HEK293 (cell line): ENCODE data around the gene PSTPIP1.

ENCODE experiments used
- CTCF ChIA-PET: fragments of 350-600 bp; formaldehyde crosslinking; extraction: SDS; loops from one replicate; lab custom pipeline; 2021; ENCODE audit warnings: antibody characterized with exemption; lab: Yijun Ruan, JAX
- POLR2A ChIA-PET: fragments of 300-600 bp; formaldehyde crosslinking; extraction: SDS; loops from one replicate; lab custom pipeline; 2020; ENCODE audit warnings: antibody characterized with exemption, inconsistent platforms; lab: Yijun Ruan, JAX
- H3K27ac ChIP-seq: fragments of 200-500 bp; sonication (Bioruptor generic); 2 replicates; pipeline ENCODE4 v1.5.1; 2014; ENCODE audit warnings: low read depth, low read length, control low read depth, inconsistent platforms; ENCODE audit errors: extremely low read depth
- H3K36me3 ChIP-seq, 2 experiments: fragments of 200-500 bp in 1 of 2; sonication (Bioruptor generic) in 1 of 2; 1 replicate in 1 of 2; 2 replicates in 1 of 2; pipeline ENCODE4 v1.5.1; 2014 to 2017; ENCODE audit warnings: inconsistent platforms in 2 of 2, low read length in 2 of 2; ENCODE audit not compliant: control insufficient read depth in 2 of 2, insufficient read depth in 1 of 2
- H3K4me1 ChIP-seq: fragments of 200-500 bp; sonication (Bioruptor generic); 2 replicates; pipeline ENCODE4 v1.5.1; 2014; ENCODE audit warnings: mild to moderate bottlenecking, low read length, inconsistent platforms; ENCODE audit not compliant: control insufficient read depth, insufficient read depth
- H3K4me3 ChIP-seq: 2 replicates; pipeline ENCODE4 v1.5.1; 2011; ENCODE audit warnings: low read depth, mild to moderate bottlenecking, control low read depth, low read length, moderate library complexity
- H3K9me3 ChIP-seq: fragments of 200-500 bp; sonication (Bioruptor generic); 2 replicates; pipeline ENCODE4 v1.5.1; 2014; ENCODE audit warnings: low read depth, low read length, inconsistent platforms; ENCODE audit not compliant: control insufficient read depth, insufficient read depth
- RBAK ChIP-seq: fragments of 450-650 bp; formaldehyde crosslinking; IDR thresholded peaks from 2 replicates; pipeline ENCODE4 v1.5.1; 2016; ENCODE audit warnings: missing biosample characterization, missing genetic modification characterization
- SCRT2 ChIP-seq: fragments of 450-650 bp; formaldehyde crosslinking; IDR thresholded peaks from 2 replicates; pipeline ENCODE4 v1.5.1; 2016; ENCODE audit warnings: missing biosample characterization, missing genetic modification characterization
- SP3 ChIP-seq: fragments of 450-650 bp; formaldehyde crosslinking; IDR thresholded peaks from 2 replicates; pipeline ENCODE4 v1.5.1; 2016; ENCODE audit warnings: missing biosample characterization, missing genetic modification characterization
- ZBTB17 ChIP-seq: fragments of 450-650 bp; formaldehyde crosslinking; IDR thresholded peaks from 2 replicates; pipeline ENCODE4 v1.5.1; 2016; ENCODE audit warnings: missing biosample characterization, missing genetic modification characterization
- ZBTB8A ChIP-seq: fragments of 450-650 bp; formaldehyde crosslinking; IDR thresholded peaks from 2 replicates; pipeline ENCODE4 v1.5.1; 2016; ENCODE audit warnings: missing biosample characterization, missing genetic modification characterization
- ZNF211 ChIP-seq: fragments of 450-650 bp; formaldehyde crosslinking; IDR thresholded peaks from 2 replicates; pipeline ENCODE4 v1.5.1; 2016; ENCODE audit warnings: low read depth, missing biosample characterization, missing genetic modification characterization
- ZNF239 ChIP-seq: fragments of 450-650 bp; formaldehyde crosslinking; IDR thresholded peaks from 2 replicates; pipeline ENCODE4 v1.5.1; 2016; ENCODE audit warnings: missing biosample characterization, missing genetic modification characterization
- ZNF341 ChIP-seq: fragments of 450-650 bp; formaldehyde crosslinking; IDR thresholded peaks from 2 replicates; pipeline ENCODE4; 2016; ENCODE audit warnings: low read depth, missing biosample characterization, missing genetic modification characterization
- ZNF600 ChIP-seq: fragments of 450-650 bp; formaldehyde crosslinking; IDR thresholded peaks from 2 replicates; pipeline ENCODE4 v1.5.1; 2016; ENCODE audit warnings: missing biosample characterization, missing genetic modification characterization
- TF ChIP-seq, protein P1 (sequence below): fragments of 450-650 bp; formaldehyde crosslinking; IDR thresholded peaks from 2 replicates; pipeline ENCODE4 v1.5.1; 2016; ENCODE audit warnings: missing biosample characterization, missing genetic modification characterization
- TF ChIP-seq, protein P2 (sequence below): fragments of 450-650 bp; formaldehyde crosslinking; IDR thresholded peaks from 2 replicates; pipeline ENCODE4 v1.5.1; 2016; ENCODE audit warnings: missing biosample characterization, missing genetic modification characterization, borderline replicate concordance
- TF ChIP-seq, protein P3 (sequence below): fragments of 450-650 bp; formaldehyde crosslinking; IDR thresholded peaks from 2 replicates; pipeline ENCODE4 v1.5.1; 2016; ENCODE audit warnings: missing biosample characterization, missing genetic modification characterization
- TF ChIP-seq, protein P4 (sequence below): fragments of 450-650 bp; formaldehyde crosslinking; IDR thresholded peaks from 2 replicates; pipeline ENCODE4 v1.5.1; 2017; ENCODE audit warnings: missing biosample characterization, missing genetic modification characterization
- TF ChIP-seq, protein P5 (sequence below): fragments of 450-650 bp; formaldehyde crosslinking; IDR thresholded peaks from 2 replicates; pipeline ENCODE4 v1.5.1; 2016; ENCODE audit warnings: missing biosample characterization, missing genetic modification characterization, borderline replicate concordance

Gene PSTPIP1

DNA sequence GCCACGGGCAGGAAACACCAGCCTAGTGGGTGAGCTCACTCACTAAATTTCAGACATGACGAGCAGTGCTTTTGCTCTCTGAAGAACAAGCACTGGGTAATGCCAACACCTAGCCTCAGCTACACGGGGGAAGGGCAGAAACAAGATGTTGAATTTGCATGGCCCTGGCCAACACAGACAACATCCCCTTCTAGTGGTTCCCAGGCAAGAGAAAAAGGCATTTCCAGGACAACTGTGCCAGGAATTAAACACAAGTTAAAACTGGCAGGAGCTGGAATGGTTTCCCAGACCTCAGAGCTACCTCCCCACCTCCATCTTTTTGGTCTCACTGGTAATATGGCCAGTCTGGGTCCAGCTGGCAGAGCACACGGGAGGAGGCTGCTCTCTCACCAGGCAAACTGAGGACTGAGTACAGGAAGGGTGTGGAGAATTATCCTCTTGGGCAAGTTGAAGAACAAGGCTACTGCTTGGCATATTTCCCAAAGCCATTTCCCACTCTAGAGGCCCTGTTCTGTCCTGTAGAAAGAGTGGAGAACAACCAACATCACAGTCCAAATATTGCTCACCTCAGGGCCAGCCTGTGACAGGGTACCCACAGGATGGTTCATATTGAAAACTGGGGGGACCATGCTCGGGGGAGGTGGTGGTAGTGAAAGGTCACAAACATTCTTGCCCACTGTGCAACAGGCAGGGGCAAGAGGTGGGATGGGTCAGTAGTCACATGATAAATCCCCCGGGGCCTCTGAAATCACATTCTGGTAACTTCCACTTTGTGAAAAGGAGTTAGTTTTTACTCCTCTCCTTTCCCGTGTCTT lies 49.5 kb downstream of the PSTPIP1 start:
- Histone ChIP-seq H3K9me3 (no peaks in the 10 kb centered on the region), H3K4me1 (no peaks in the 10 kb centered on the region), H3K36me3 (peaks cover 66 to 76% of the 10 kb centered on the region in 2 experiments), H3K27ac (no peak overlapping the region), H3K4me3 (no peak overlapping the region)
- CTCF ChIA-PET = interaction anchor here (5.0 kb wide), 1 partner anchor 8 kb away, joined by 35 read pairs; no protein-coding TSS in a partner anchor
- TF ChIP-seq ZBTB17 (tag by site-specific recombination) = 0 out of 2 replicates have a peak, but pooled peaks have one; percentile 33
- TF ChIP-seq, protein P1, sequence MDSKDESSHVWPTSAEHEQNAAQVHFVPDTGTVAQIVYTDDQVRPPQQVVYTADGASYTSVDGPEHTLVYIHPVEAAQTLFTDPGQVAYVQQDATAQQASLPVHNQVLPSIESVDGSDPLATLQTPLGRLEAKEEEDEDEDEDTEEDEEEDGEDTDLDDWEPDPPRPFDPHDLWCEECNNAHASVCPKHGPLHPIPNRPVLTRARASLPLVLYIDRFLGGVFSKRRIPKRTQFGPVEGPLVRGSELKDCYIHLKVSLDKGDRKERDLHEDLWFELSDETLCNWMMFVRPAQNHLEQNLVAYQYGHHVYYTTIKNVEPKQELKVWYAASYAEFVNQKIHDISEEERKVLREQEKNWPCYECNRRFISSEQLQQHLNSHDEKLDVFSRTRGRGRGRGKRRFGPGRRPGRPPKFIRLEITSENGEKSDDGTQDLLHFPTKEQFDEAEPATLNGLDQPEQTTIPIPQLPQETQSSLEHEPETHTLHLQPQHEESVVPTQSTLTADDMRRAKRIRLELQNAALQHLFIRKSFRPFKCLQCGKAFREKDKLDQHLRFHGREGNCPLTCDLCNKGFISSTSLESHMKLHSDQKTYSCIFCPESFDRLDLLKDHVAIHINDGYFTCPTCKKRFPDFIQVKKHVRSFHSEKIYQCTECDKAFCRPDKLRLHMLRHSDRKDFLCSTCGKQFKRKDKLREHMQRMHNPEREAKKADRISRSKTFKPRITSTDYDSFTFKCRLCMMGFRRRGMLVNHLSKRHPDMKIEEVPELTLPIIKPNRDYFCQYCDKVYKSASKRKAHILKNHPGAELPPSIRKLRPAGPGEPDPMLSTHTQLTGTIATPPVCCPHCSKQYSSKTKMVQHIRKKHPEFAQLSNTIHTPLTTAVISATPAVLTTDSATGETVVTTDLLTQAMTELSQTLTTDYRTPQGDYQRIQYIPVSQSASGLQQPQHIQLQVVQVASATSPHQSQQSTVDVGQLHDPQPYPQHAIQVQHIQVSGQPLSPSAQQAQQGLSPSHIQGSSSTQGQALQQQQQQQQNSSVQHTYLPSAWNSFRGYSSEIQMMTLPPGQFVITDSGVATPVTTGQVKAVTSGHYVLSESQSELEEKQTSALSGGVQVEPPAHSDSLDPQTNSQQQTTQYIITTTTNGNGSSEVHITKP = peak; percentile 31; the same call in 1 of the 2 replicates
- TF ChIP-seq ZNF239 (tag by site-specific recombination) = no peak
- TF ChIP-seq, protein P2, sequence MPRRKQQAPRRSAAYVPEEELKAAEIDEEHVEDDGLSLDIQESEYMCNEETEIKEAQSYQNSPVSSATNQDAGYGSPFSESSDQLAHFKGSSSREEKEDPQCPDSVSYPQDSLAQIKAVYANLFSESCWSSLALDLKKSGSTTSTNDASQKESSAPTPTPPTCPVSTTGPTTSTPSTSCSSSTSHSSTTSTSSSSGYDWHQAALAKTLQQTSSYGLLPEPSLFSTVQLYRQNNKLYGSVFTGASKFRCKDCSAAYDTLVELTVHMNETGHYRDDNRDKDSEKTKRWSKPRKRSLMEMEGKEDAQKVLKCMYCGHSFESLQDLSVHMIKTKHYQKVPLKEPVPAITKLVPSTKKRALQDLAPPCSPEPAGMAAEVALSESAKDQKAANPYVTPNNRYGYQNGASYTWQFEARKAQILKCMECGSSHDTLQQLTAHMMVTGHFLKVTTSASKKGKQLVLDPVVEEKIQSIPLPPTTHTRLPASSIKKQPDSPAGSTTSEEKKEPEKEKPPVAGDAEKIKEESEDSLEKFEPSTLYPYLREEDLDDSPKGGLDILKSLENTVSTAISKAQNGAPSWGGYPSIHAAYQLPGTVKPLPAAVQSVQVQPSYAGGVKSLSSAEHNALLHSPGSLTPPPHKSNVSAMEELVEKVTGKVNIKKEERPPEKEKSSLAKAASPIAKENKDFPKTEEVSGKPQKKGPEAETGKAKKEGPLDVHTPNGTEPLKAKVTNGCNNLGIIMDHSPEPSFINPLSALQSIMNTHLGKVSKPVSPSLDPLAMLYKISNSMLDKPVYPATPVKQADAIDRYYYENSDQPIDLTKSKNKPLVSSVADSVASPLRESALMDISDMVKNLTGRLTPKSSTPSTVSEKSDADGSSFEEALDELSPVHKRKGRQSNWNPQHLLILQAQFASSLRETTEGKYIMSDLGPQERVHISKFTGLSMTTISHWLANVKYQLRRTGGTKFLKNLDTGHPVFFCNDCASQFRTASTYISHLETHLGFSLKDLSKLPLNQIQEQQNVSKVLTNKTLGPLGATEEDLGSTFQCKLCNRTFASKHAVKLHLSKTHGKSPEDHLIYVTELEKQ (tag by site-specific recombination) = no peak
- TF ChIP-seq ZNF600 (tag by site-specific recombination) = peak; percentile 62; the same call in 1 of the 2 replicates
- TF ChIP-seq SCRT2 (tag by site-specific recombination) = peak; percentile 23; the same call in 1 of the 2 replicates
- TF ChIP-seq, all 188 proteins: peak for 4
- POLR2A ChIA-PET = no interaction called here

DNA sequence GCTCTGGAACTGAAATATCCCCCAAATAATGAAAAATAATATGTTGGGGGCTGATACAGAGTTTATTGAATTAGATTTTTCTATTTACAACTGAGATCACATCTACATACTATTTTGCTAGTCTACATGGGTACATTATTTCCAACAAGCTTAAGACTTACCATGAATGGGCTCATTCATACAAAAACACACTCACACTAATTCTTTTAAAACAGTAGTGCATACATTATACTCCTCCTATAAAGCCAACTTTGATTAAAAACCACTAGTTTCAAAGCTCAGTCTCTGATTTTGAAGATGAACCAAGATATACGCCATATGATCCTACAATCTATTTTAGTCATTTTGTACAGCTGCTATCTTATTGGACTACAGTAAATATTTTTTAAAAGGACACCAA lies 51.1 kb downstream of the PSTPIP1 start:
- Histone ChIP-seq H3K4me3 (no peak overlapping the region), H3K4me1 (no peaks in the 10 kb centered on the region), H3K36me3 (peaks cover 78 to 89% of the 10 kb centered on the region in 2 experiments), H3K27ac (no peak overlapping the region), H3K9me3 (no peaks in the 10 kb centered on the region)
- POLR2A ChIA-PET = interaction anchor here (1.2 kb wide), 1 partner anchor 25 kb away, joined by 5 read pairs; the partner anchor contains the start of gene TSPAN3
- CTCF ChIA-PET = interaction anchor here (0.5 to 5.0 kb wide), 6 partner anchors 10 to 188 kb away, joined by 3 to 35 read pairs (median 3); no protein-coding TSS in a partner anchor
- TF ChIP-seq, protein P3, sequence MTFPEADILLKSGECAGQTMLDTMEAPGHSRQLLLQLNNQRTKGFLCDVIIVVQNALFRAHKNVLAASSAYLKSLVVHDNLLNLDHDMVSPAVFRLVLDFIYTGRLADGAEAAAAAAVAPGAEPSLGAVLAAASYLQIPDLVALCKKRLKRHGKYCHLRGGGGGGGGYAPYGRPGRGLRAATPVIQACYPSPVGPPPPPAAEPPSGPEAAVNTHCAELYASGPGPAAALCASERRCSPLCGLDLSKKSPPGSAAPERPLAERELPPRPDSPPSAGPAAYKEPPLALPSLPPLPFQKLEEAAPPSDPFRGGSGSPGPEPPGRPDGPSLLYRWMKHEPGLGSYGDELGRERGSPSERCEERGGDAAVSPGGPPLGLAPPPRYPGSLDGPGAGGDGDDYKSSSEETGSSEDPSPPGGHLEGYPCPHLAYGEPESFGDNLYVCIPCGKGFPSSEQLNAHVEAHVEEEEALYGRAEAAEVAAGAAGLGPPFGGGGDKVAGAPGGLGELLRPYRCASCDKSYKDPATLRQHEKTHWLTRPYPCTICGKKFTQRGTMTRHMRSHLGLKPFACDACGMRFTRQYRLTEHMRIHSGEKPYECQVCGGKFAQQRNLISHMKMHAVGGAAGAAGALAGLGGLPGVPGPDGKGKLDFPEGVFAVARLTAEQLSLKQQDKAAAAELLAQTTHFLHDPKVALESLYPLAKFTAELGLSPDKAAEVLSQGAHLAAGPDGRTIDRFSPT (tag by site-specific recombination) = no peak
- TF ChIP-seq ZNF341 (no peak), SP3 (no peak), RBAK (tag by site-specific recombination) (no peak), ZBTB8A (tag by site-specific recombination) (no peak), ZNF211 (no peak)
- TF ChIP-seq, protein P4, sequence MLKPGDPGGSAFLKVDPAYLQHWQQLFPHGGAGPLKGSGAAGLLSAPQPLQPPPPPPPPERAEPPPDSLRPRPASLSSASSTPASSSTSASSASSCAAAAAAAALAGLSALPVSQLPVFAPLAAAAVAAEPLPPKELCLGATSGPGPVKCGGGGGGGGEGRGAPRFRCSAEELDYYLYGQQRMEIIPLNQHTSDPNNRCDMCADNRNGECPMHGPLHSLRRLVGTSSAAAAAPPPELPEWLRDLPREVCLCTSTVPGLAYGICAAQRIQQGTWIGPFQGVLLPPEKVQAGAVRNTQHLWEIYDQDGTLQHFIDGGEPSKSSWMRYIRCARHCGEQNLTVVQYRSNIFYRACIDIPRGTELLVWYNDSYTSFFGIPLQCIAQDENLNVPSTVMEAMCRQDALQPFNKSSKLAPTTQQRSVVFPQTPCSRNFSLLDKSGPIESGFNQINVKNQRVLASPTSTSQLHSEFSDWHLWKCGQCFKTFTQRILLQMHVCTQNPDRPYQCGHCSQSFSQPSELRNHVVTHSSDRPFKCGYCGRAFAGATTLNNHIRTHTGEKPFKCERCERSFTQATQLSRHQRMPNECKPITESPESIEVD = no peak
- TF ChIP-seq, protein P5, sequence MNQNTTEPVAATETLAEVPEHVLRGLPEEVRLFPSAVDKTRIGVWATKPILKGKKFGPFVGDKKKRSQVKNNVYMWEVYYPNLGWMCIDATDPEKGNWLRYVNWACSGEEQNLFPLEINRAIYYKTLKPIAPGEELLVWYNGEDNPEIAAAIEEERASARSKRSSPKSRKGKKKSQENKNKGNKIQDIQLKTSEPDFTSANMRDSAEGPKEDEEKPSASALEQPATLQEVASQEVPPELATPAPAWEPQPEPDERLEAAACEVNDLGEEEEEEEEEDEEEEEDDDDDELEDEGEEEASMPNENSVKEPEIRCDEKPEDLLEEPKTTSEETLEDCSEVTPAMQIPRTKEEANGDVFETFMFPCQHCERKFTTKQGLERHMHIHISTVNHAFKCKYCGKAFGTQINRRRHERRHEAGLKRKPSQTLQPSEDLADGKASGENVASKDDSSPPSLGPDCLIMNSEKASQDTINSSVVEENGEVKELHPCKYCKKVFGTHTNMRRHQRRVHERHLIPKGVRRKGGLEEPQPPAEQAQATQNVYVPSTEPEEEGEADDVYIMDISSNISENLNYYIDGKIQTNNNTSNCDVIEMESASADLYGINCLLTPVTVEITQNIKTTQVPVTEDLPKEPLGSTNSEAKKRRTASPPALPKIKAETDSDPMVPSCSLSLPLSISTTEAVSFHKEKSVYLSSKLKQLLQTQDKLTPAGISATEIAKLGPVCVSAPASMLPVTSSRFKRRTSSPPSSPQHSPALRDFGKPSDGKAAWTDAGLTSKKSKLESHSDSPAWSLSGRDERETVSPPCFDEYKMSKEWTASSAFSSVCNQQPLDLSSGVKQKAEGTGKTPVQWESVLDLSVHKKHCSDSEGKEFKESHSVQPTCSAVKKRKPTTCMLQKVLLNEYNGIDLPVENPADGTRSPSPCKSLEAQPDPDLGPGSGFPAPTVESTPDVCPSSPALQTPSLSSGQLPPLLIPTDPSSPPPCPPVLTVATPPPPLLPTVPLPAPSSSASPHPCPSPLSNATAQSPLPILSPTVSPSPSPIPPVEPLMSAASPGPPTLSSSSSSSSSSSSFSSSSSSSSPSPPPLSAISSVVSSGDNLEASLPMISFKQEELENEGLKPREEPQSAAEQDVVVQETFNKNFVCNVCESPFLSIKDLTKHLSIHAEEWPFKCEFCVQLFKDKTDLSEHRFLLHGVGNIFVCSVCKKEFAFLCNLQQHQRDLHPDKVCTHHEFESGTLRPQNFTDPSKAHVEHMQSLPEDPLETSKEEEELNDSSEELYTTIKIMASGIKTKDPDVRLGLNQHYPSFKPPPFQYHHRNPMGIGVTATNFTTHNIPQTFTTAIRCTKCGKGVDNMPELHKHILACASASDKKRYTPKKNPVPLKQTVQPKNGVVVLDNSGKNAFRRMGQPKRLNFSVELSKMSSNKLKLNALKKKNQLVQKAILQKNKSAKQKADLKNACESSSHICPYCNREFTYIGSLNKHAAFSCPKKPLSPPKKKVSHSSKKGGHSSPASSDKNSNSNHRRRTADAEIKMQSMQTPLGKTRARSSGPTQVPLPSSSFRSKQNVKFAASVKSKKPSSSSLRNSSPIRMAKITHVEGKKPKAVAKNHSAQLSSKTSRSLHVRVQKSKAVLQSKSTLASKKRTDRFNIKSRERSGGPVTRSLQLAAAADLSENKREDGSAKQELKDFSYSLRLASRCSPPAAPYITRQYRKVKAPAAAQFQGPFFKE = no peak
